Stimulated activated CD4-positive, alpha-beta T cell treated with anti-CD3 and anti-CD28 coated beads, Interleukin-15, amount 100 ng/mL, for 48 hours (primary cell): Measurements from ENCODE around the gene KIAA0930.
"Not testable (repeated sequence)": the region's sequence is repeated elsewhere in the genome, so short reads cannot be mapped to it uniquely, and the experiment has no call there.

ENCODE experiments used
- DNase-seq, 2 donors: peaks; one replicate each; pipeline ENCODE4 v3.0.0-alpha.2; 2020; ENCODE audit warnings: low read depth in 2 of 2

Gene KIAA0930

GRCh38 chr22:45240810-45241631 is at the start of gene KIAA0930:
Gene KIAA0930, minus strand, starts transcription at chr22:45240894. Its CDS starts 191 bp downstream, at chr22:45240703.
- peak; percentile 59 to 72 for DNase-seq

GRCh38 chr22:45286854-45287551 is 46.3 kb upstream of the KIAA0930 start:
- DNase-seq = no peak

- DNase-seq = no peak
Measured at GRCh38 chr22:45285263-45286058, 44.8 kb upstream of the KIAA0930 start.

- peak in 1 of 2 donors; percentile 52 for DNase-seq
Measured at GRCh38 chr22:45284705-45285262, 44.1 kb upstream of the KIAA0930 start, which contains the start of gene UPK3A. Gene UPK3A, plus strand, starts transcription at chr22:45284949. Its CDS starts 65 bp downstream, at chr22:45285014.

- no peak for DNase-seq
Measured at GRCh38 chr22:45281010-45281409, 40.3 kb upstream of the KIAA0930 start.

GRCh38 chr22:45280587-45280980 is 39.9 kb upstream of the KIAA0930 start:
- no peak for DNase-seq

- DNase-seq = no peak
Measured at GRCh38 chr22:45278125-45278524, 37.4 kb upstream of the KIAA0930 start.

- DNase-seq = not testable (repeated sequence)
Measured at GRCh38 chr22:45277720-45278119, 37.0 kb upstream of the KIAA0930 start.

- no peak for DNase-seq
Measured at GRCh38 chr22:45276507-45277105, 35.9 kb upstream of the KIAA0930 start.

GRCh38 chr22:45273452-45274075 is 32.9 kb upstream of the KIAA0930 start:
- no peak for DNase-seq

GRCh38 chr22:45272498-45272897 is 31.8 kb upstream of the KIAA0930 start:
- no peak for DNase-seq

GRCh38 chr22:45271667-45272201 is 31.0 kb upstream of the KIAA0930 start:
- DNase-seq = no peak

GRCh38 chr22:45270095-45271020 is 29.7 kb upstream of the KIAA0930 start:
- DNase-seq = no peak

- peak; percentile 48 to 73 for DNase-seq
Measured at GRCh38 chr22:45268958-45269844, 28.5 kb upstream of the KIAA0930 start.

GRCh38 chr22:45268167-45268957 is 27.7 kb upstream of the KIAA0930 start:
- DNase-seq = no peak

GRCh38 chr22:45265535-45265934 is 24.8 kb upstream of the KIAA0930 start:
- no peak for DNase-seq

GRCh38 chr22:45263463-45264269 is 23.0 kb upstream of the KIAA0930 start:
- DNase-seq = no peak
